Spleen (tissue), 11 donors: ENCODE results near the gene APC. TPM values are rescaled to one million over a fixed set of nuclear protein-coding genes. Genes with fewer than 3 reads are reported as not detected.

Source experiments
- DNase-seq: peaks from one replicate; pipeline ENCODE4 v3.0.0-alpha.2; 2020
- H3K27ac ChIP-seq, 8 donors: fragments of 200-600 bp; sonication (generic) in 7 of 8; 1 replicate in 4 of 8; 2 replicates in 4 of 8; pipeline versions ENCODE4 v1.5.0 to v1.8.0; 2016 to 2021; ENCODE audit warnings: inconsistent platforms in 4 of 8, mild to moderate bottlenecking in 4 of 8, moderate library complexity in 1 of 8
- H3K27me3 ChIP-seq, 7 donors: fragments of 200-600 bp; sonication (generic) in 6 of 7; replicated peaks in 1 of 7; 1 replicate in 4 of 7; 2 replicates in 3 of 7; pipeline versions ENCODE4 v1.5.0 to v1.8.0; 2016 to 2021; ENCODE audit warnings: inconsistent platforms in 3 of 7, mild to moderate bottlenecking in 1 of 7
- H3K36me3 ChIP-seq, 6 donors: fragments of 200-600 bp; sonication (generic) in 5 of 6; 1 replicate in 4 of 6; 2 replicates in 2 of 6; pipeline versions ENCODE4 v1.5.0 to v1.8.0; 2016 to 2021; ENCODE audit warnings: inconsistent platforms in 2 of 6
- H3K4me1 ChIP-seq, 6 donors: fragments of 200-600 bp; sonication (generic) in 5 of 6; 1 replicate in 3 of 6; 2 replicates in 3 of 6; pipeline versions ENCODE4 v1.5.0 to v1.8.0; 2016 to 2021; ENCODE audit warnings: inconsistent platforms in 3 of 6
- H3K4me3 ChIP-seq, 8 donors: fragments of 200-600 bp; sonication (generic) in 7 of 8; 1 replicate in 4 of 8; 2 replicates in 4 of 8; pipeline versions ENCODE4 v1.5.0 to v1.8.0; 2016 to 2021; ENCODE audit warnings: inconsistent platforms in 4 of 8, mild to moderate bottlenecking in 4 of 8, moderate library complexity in 2 of 8
- H3K9me3 ChIP-seq, 8 donors: fragments of 200-600 bp; sonication (generic) in 7 of 8; 1 replicate in 4 of 8; 2 replicates in 4 of 8; pipeline versions ENCODE4 v1.5.0 to v1.8.0; 2016 to 2021; ENCODE audit warnings: inconsistent platforms in 4 of 8
- CTCF ChIP-seq, 11 experiments: fragments of 200-600 bp in 7 of 11; fragments of 450-650 bp in 4 of 11; sonication (generic) in 4 of 11; IDR thresholded peaks in 8 of 11; conservative IDR thresholded peaks in 3 of 11; 1 replicate in 7 of 11; 2 replicates in 4 of 11; pipeline versions ENCODE4 v1.4.0 to v1.8.0; 2016 to 2021; ENCODE audit warnings: antibody characterized with exemption in 11 of 11, inconsistent platforms in 4 of 11, mild to moderate bottlenecking in 1 of 11
- POLR2A ChIP-seq, 3 donors: fragments of 450-650 bp; IDR thresholded peaks; one replicate each; pipeline ENCODE4 v1.5.1; 2017; ENCODE audit warnings: antibody characterized with exemption in 3 of 3, mild to moderate bottlenecking in 1 of 3
- POLR2AphosphoS5 ChIP-seq, 3 donors: sonication (generic); formaldehyde crosslinking; IDR thresholded peaks; one replicate each; pipeline ENCODE4 v1.5.1; 2017; ENCODE audit warnings: antibody characterized with exemption in 3 of 3
- WGBS, 5 donors: extraction: QIAGEN DNeasy Blood & Tissue Kit in 3 of 5; methylation state at CpG; one replicate each; pipeline versions ENCODE4 v1.1.5 to v1.1.7; 2013 to 2018; 5-methylcytosine and 5-hydroxymethylcytosine counted together
- intact Hi-C: fragments of 100-400 bp; cut with DNase I; formaldehyde crosslinking; loops from one replicate; pipeline ENCODE4 v1.15.0; 2023; ENCODE audit warnings: low total_unique reads
- polyA plus RNA-seq, 3 donors: library from polyadenylated mRNA; stranded (reverse); fragments of 200-250 nt; gene quantifications; one replicate each; pipeline ENCODE4 v1.2.1, GENCODE V29; 2013
- total RNA-seq, 7 donors: library from RNA; depleted of rRNA in 3 of 7; stranded (reverse); fragments of >200 nt in 3 of 7; fragmentation: NEBNext Ultra II Directional in 4 of 7; extraction: Animal tissue kit (Norgen Biotek cat#: 25700) in 4 of 7; gene quantifications; one replicate each; pipeline versions ENCODE4 v1.1.0 to v1.2.1, GENCODE V29; 2016 to 2021
- donor health status: healthy with polysubstance abuse.
- donor health status: DM: no; HTN: no; CAD: no; lungs with moderate emphysema.
- donor health status: DM: no; HTN: no; CAD: no.
- donor health status: Bipolar disorder and iron deficiency.
- donor health status: healthy.
- donor health status: DM: no; HTN: no; CAD: no.
- donor health status: DM: yes; HTN: yes; CAD: no.

APC gene
- total and polyA plus RNA-seq, 10 donors = 2.1 to 83.0 (median 52.5) TPM

GRCh38 chr5:112720576-112720975 lies 17.1 kb upstream of the APC start:
- Histone ChIP-seq H3K4me3 (no peak overlapping the region), H3K27ac (no peak overlapping the region), H3K27me3 (no peaks in the 10 kb centered on the region), H3K4me1 (peaks cover 0 to 47% (median 3%) of the 10 kb centered on the region in 6 donors), H3K36me3 (no peaks in the 10 kb centered on the region), H3K9me3 (peaks cover 0 to under 1% (median 0%) of the 10 kb centered on the region in 8 donors)
- TF ChIP-seq POLR2A (IDR thresholded peaks at IDR 0.05) (no peak), POLR2AphosphoS5 (IDR thresholded peaks at IDR 0.05) (no peak), CTCF (IDR thresholded peaks at IDR 0.05 in 8 of 11, conservative IDR thresholded peaks at IDR 0.05 in 3 of 11) (no peak)
- DNase-seq = no peak
- whole genome bisulfite sequencing, 5 donors = 80 to 93% (median 88%) methylated on average over 2 of the region's 2 CpGs
- intact Hi-C loops = no loop called here

DNA sequence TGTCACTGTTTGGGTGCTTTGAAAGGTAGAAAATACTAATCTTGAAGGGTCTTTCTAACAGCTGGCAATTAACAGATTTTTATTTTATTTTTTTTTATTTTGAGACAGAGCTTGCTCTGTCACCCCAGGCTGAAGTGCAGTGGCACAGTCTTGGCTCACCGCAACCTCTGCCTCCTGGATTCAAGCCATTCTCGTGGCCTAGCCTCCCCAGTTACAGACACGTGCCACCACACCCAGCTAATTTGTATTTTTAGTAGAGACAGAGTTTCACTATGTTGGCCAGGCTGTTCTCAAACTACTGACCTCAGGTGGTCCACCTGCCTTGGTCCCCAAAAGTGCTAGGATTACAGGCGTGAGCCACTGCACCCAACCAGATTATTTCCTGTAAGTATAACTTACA lies 12.8 kb upstream of the APC start:
- 78 to 87% (median 81%) methylated on average over 4 of the region's 4 CpGs for WGBS, 5 donors
- no peak overlapping the region for H3K27ac ChIP-seq
- no peak for DNase-seq

DNA sequence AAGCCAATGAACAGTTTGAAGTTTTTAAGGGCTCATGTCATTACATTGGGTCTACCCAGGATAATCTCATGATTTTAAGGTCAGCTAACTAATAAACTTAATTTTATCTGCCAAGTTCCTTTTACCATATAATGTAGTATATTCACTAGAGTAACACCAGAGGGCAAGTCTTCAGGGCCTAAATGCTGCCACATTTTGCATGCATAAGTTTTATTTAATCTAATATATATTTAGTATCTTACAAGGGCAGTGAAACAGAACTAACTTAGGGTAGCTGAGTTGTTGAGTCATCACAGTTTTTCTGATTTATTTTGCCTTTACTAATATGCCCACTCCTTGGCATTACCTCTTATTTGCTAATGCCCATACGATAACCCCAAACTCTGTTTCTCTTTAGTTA lies 8.1 kb upstream of the APC start:
- no peak for TF ChIP-seq CTCF (IDR thresholded peaks at IDR 0.05 in 8 of 11, conservative IDR thresholded peaks at IDR 0.05 in 3 of 11)
- no peak for TF ChIP-seq POLR2AphosphoS5 (IDR thresholded peaks at IDR 0.05)
- no peak for TF ChIP-seq POLR2A (IDR thresholded peaks at IDR 0.05)
- Histone ChIP-seq H3K4me1 (peaks cover 0 to 24% (median 0%) of the 10 kb centered on the region in 6 donors), H3K9me3 (peaks cover 0 to 10% (median 0%) of the 10 kb centered on the region in 8 donors), H3K4me3 (no peak overlapping the region), H3K27ac (no peak overlapping the region), H3K27me3 (no peaks in the 10 kb centered on the region), H3K36me3 (no peaks in the 10 kb centered on the region)
- WGBS, 5 donors = 91 to 100% (median 96%) methylated on average over 1 of the region's 1 CpG
- intact Hi-C loops = no loop called here
- no peak for DNase-seq

More for the DNA sequence above, 12.8 kb upstream of the APC start:
- TF ChIP-seq POLR2A (IDR thresholded peaks at IDR 0.05) = no peak
- no peak for TF ChIP-seq CTCF (IDR thresholded peaks at IDR 0.05 in 8 of 11, conservative IDR thresholded peaks at IDR 0.05 in 3 of 11)
- no peak for TF ChIP-seq POLR2AphosphoS5 (IDR thresholded peaks at IDR 0.05)
- intact Hi-C loops = no loop called here
- Histone ChIP-seq H3K36me3 (no peaks in the 10 kb centered on the region), H3K4me1 (peaks cover 0 to 30% (median 3%) of the 10 kb centered on the region in 6 donors), H3K4me3 (no peak overlapping the region), H3K9me3 (peaks cover 0 to 10% (median 0%) of the 10 kb centered on the region in 8 donors), H3K27me3 (no peaks in the 10 kb centered on the region)

DNA sequence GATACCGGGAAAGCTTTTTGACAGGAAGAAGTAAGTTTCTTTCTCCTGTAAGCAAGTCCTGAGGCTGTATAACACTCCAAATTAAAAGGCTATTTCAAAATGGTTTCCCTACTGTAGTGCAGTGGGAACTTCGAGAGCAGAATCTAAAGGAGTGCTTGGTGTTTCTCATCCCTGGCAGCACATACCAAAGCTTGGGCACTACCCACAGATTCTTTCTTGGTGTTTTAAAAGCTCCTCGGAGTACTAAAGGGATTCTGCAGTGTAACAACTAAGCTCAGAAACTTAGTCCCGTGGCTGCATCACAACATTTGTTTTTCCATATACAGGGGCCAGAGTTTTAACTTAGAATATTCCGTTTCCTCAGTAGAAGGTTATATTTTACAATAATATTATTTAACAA lies 5.6 kb upstream of the APC start:
- H3K4me1 ChIP-seq = peaks cover 0 to 44% (median 7%) of the 10 kb centered on the region in 6 donors
- no peaks in the 10 kb centered on the region for H3K36me3 ChIP-seq
- TF ChIP-seq POLR2AphosphoS5 (IDR thresholded peaks at IDR 0.05) (no peak), POLR2A (IDR thresholded peaks at IDR 0.05) (no peak), CTCF (IDR thresholded peaks at IDR 0.05 in 8 of 11, conservative IDR thresholded peaks at IDR 0.05 in 3 of 11) (no peak)
- no peaks in the 10 kb centered on the region for H3K9me3 ChIP-seq
- DNase-seq = no peak
- H3K27ac ChIP-seq = no peak overlapping the region
- no peak overlapping the region for H3K4me3 ChIP-seq
- intact Hi-C loops = no loop called here
- no peaks in the 10 kb centered on the region for H3K27me3 ChIP-seq
- 86 to 92% (median 89%) methylated on average over 5 of the region's 5 CpGs for WGBS, 5 donors
